ENCODE results near the gene WDR59.
"Not testable (repeated sequence)": the region's sequence is repeated elsewhere in the genome, so short reads cannot be mapped to it uniquely, and the experiment has no call there.

Gene WDR59

DNA sequence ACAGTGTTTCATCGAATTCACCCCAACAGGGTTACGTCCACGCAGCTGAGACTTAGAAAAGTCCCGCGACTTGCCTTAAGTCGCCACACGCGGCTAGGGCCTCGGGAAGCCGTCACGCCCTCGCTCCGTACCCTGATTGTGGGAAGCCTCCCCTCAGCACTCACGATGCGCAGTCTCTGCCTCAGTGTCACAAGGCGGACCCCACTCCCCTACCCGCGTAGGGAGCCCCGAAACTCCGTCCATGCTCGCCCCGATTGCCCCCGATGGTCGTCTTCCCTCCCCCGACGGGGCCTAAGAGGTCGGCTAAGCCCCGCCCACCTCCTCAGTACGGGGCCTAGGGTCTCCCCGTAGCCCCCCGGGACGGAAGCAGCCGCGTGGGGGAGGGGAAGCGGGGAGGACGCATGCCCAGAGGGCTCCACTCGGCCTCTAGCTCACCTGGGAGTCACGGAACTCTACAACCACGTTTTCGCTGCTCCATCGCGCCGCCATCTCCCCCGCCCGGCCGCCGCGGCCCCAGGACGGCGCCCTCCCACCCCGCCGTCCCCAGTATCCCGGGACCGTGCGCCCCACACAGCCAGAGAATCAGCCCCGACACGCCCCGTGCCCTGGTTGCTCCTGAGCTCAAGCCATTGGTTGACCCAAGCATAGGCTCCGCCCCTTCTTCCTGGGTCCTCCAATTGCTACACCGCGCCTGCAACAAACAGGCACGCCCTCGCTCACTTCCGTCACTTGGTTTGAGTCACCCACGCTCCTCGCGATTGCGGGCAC lies at the start of gene WDR59:
TSS of gene WDR59 (minus strand) at position 595 of the 768 bp plus-strand sequence. CDS start at position 489, 106 bp downstream.
- peak; percentile 100 for DNase-seq

DNA sequence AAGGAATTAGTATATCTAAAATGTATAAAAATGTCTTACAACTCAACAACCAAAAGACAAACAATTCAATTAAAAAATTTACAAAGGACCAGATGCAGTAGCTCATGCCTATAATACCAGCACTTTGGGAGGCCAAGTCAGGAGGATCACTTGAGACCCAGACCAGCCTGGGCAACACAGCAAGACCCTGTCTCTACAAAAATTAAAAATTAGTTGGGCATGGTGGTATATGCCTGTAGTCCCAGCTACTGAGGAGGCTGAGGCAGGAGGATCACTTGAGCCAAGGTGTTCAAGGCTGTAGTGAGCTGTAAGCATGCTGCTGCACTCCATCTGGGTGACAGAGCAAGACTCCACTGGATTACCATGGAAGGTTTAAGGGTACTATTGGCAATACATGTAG lies 47.7 kb upstream of the WDR59 start:
- DNase-seq, result no peak

DNA sequence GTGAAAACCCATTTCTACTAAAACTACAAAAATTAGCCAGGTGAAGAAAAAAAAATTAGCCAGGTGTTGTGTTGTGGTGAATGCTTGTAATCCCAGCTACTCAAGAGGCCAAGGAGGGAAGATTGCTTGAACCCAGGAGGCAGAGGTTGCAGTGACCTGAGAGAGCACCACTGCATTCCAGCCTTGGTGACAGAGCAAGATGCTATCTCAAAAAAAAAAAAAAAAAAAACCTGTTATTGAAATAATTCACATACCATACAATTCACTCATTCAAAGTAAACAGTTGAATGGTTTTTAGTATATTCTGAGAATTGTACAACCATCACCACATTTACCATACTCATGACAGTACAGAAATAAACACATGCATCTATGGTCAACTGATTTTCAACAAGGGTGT lies 44.9 kb upstream of the WDR59 start:
- DNase-seq, result peak; percentile 84

DNA sequence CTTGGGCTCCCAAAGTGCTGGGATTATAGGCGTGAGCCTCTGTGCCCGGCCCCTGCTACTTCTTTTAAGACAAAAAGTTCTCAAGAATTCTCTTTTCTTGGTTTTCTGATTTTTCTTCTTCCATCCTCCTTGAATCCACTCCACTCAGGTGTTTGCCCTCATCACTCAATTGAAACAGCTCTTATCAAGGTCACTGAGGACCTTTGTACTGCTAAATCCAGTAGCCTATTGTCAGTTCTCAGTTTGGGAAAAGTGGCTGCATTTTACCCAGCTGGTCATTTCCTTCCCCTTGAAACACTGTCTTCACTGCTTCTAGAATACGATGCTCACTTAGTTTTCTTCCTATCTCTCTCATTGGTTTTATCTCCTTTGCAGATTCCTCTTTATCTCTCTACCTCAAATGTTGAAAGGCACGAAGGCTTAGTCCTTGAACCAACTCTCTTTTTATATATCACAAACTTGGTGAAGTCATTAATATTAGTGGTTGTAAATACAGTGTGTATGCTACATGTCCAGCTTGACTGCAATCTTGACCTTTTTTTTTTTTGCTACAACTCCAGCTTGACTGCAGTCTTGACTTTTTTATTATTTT lies 43.7 kb upstream of the WDR59 start:
- no peak for DNase-seq

DNA sequence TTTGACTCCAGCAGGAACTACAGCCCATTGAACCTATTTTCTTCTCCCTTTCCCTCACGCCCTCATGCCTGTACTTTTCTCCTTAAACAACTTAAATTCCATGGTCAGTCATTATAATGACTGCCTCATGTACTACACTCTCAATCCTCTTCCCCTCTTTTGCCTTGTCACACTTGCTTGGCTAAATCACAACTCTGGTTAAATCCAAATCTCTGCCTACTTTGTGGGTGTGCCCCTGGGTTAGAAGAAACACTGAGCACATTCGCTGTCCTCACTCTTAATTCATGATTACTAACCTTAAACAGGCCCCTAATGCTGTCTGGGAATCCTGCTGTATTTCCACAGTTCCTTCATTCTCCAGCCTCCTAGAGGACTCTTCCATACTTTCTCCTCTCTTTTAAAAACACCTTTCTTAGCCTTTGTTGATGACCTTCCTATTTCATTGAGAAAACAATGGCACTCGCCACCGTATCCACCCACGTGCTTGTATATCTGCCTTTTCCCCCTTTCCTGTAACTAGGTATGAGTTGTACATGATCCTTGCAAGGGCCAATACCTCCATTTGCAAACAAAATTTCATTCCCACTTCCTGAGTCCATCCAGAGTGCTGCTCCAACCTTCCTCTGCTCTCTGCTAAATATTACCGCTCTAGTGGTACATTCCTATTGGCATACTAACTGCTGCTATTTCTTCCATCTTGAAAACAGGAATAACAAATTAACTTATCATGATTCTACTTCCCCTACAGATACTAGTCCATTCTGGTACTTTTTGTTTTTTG lies 42.8 kb upstream of the WDR59 start:
- no peak for DNase-seq

DNA sequence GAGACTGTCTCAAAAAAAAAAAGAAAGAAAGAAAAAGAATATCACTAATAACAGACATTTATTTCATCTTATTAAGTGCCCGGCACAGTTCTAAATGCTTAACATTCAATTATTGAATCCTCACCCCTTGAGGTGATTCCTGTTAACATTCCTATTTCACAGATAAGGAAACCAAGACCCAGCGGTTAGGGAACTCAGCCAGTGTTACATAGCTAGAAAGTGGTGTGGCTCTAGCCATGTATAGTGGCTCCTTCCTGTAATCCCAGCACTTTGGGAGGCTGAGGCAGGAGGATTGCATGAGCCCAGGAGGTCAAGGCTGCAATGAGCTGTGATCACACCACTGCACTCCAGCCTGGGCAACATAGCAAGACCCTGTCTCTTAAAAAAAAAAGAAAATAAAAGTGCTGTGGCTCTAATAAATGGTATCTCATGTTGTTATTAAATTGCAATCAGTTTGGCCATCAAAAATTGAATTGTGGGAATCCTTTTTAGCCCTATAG lies 42.0 kb upstream of the WDR59 start:
- DNase-seq, result no peak

DNA sequence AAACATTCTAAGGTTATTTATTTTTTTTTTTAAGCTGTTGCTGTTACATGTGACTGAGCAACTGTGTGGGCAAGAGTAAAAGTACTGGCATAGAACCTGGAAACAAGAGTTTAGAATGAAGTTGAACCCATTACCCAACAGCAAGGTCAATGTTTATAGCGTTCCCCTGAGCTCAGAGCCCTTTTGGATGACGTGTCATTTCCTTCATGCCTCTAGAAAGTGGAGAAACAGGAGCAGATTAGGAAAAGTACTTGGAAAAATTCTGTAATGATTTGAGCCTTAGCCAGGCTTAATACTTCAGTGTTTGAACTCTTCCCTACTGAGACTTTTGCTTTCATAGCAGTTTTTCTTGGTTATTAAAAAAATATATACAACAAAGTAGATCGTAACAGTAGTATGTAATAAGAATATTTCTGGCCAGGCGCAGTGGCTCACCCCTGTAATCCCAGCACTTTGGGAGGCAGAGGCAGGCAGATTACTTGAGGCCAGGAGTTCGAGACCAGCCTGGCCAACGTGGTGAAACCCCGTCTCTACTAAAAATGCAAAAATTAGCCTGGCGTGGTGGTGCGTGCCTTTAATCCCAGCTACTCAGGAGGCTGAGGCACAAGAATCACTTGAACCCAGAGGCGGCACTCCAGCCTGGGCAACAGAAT lies 41.4 kb upstream of the WDR59 start:
- peak; percentile 85 for DNase-seq

DNA sequence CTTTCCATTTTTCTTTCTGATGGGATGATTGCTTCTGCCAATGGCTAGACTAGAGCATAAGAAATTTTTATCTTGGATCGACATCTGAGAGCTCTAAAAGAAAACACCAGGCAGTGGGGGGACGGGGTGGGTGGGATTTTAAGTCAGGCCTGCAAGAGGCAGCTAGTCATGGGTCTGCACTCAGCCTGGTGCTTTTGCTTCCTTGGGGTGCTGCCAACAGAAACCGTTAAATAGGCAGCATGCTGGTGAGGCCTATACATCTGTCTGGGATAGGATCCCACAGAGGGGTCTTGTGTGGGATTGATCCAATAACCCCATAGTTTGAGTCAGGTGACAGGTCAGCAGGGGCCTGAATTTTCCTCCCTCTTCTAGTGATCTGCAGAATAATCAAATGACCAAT lies 40.8 kb upstream of the WDR59 start:
- DNase-seq, result peak; percentile 51

DNA sequence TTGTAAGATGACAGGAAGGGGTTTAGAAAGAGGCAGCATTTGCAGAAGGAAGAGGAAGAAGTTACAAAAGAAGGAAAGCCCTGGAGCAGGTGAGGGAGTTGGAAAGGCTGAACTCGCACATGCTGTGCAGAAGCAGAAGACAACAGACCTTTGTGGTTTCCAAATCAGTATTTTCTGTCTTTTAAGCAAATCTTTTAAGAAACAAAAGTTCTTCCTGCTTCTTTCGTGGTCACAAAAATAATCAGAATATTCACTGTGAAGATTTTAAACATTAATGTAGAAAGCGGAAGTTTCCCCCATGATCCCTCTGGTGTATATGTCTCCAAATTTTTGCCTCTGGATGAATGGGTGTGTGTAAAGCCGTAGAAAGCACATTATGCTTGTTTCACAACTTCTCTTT lies 39.7 kb upstream of the WDR59 start:
- DNase-seq, result no peak

- DNase-seq, result no peak
Observed at GRCh38 chr16:75024182-75024581, 39.3 kb upstream of the WDR59 start.

GRCh38 chr16:75023009-75023408 lies 38.1 kb upstream of the WDR59 start:
- DNase-seq, result peak; percentile 50

- no peak for DNase-seq
Observed at GRCh38 chr16:75022567-75022966, 37.6 kb upstream of the WDR59 start.

- no peak for DNase-seq
Observed at GRCh38 chr16:75021410-75021809, 36.5 kb upstream of the WDR59 start.

DNA sequence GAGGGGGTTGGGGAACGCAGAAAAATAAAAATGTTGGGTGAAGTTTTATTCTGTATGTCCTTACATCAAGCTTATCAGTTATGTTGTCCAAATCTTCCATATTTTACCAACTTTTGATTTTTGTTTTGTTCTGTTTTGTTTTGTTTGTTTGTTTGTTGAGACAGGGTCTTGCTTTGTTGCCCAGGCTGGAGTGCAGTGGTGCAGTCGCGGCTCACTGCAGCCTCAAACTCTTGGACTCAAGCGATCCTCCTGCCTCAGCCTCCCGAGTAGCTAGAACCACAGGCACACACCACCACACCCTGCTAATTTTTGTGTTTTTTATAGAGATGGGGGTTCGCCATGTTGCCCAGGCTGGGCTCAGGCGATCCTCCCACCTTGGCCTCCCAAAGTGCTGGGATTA lies 34.7 kb upstream of the WDR59 start:
- DNase-seq, result no peak

DNA sequence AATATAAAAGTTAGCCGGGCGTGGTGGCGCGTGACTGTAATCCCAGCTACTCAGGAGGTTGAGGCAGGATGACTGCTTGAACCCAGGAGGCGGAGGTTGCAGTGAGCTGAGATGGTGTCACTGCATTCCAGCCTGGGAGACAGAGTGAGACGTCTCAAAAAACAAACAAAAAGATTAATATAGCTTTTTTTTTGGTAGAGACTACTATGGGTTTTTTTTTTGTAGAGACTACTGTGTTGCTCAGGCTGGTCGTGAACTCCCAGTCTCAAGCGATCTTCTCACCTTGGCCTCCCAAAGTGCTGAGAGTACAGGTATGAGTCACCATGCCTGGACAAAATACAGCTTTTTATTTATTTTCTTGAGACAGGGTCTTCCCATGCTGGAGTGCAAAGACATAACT lies 34.1 kb upstream of the WDR59 start:
- DNase-seq, result peak; percentile 28

DNA sequence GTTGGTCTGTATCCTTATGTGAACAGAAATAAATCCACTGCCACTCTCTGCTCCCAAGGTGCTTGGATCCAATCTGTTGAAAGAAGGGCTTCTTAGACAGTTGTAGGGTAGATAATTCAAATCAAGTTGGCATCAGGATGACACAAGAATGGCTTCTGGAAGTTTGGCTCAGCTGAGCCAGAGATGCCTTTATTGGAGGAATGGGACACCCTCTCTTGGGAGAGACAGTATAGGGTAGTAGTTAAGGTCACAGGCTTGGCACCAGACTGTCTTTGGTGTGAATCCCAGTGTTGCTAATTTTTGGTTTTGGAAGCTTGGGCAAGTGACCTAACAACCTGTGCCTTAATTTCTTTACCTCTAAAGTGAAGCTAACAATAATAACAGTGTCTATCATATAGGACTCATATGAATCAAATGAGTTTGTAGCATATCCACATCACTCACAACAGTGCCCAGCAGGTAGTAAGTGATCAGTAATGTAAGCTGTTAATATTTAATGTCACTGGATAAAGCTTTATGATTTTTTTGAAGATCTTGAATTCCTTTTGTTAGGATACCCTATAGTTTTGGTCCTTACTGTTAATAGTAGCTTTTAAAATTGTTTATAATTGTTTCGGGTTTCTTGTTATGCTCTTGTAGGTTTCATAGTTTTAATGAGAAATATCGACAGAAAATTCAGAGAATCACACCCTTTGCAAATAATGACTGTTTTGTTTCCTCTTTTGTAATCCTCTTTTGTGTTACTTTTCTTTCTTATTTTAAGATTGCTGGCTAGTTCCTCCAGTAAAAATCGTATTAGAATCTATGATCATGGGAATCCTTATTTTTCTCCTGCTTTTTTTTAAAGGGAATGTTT lies 33.0 kb upstream of the WDR59 start:
- no peak for DNase-seq

- DNase-seq, result not testable (repeated sequence)
Observed at GRCh38 chr16:75016451-75017081, 31.6 kb upstream of the WDR59 start.

GRCh38 chr16:75014318-75014717 lies 29.4 kb upstream of the WDR59 start:
- no peak for DNase-seq

- not testable (repeated sequence) for DNase-seq
Observed at GRCh38 chr16:75013123-75013522, 28.2 kb upstream of the WDR59 start.

DNA sequence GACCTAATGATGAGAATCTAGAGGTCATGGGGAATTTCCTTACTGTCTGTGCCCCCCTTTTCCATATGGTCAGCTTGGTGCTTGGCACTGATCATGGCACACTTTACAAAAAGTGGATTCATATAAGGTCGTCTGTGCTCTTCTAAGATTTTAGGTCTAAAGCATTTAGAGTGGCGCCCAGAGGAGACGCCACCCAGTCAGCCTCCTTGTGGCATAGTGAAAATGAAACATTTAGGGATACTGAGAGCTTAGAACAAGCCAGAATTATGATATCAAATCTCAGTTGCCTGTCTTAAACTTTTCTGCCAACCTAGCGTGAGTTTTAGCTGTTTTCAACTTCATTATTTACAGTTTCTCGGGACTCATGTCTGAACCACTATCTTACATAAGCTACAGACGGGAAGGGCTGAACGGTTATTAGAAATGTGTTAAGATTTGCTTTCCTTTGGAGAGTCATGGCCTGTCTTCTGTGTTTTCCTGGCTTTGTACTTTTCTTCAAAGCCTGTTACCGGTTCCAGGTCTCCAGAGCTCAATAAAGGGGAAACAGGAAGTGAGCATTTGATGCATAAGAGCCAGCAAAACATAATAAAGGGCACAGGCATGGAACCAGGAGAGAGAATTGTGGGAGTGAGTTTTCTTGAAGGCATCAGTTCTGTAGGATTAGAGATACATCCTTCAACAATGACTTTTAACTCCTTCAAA lies 27.6 kb upstream of the WDR59 start:
- no peak for DNase-seq
